ENCODE measurements around the gene EAF2.

GRCh38 chr3:121885386-121885785 lies 50.4 kb downstream of the EAF2 start:
- TF ChIP-seq, protein P1, sequence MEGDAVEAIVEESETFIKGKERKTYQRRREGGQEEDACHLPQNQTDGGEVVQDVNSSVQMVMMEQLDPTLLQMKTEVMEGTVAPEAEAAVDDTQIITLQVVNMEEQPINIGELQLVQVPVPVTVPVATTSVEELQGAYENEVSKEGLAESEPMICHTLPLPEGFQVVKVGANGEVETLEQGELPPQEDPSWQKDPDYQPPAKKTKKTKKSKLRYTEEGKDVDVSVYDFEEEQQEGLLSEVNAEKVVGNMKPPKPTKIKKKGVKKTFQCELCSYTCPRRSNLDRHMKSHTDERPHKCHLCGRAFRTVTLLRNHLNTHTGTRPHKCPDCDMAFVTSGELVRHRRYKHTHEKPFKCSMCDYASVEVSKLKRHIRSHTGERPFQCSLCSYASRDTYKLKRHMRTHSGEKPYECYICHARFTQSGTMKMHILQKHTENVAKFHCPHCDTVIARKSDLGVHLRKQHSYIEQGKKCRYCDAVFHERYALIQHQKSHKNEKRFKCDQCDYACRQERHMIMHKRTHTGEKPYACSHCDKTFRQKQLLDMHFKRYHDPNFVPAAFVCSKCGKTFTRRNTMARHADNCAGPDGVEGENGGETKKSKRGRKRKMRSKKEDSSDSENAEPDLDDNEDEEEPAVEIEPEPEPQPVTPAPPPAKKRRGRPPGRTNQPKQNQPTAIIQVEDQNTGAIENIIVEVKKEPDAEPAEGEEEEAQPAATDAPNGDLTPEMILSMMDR (IDR thresholded peaks at IDR 0.05): no peak
- no peak for TF ChIP-seq POLR2A (IDR thresholded peaks at IDR 0.05)

All from esophagus squamous epithelium (tissue), 4 donors.